ENCODE results near the gene AGPAT1.

DNA sequence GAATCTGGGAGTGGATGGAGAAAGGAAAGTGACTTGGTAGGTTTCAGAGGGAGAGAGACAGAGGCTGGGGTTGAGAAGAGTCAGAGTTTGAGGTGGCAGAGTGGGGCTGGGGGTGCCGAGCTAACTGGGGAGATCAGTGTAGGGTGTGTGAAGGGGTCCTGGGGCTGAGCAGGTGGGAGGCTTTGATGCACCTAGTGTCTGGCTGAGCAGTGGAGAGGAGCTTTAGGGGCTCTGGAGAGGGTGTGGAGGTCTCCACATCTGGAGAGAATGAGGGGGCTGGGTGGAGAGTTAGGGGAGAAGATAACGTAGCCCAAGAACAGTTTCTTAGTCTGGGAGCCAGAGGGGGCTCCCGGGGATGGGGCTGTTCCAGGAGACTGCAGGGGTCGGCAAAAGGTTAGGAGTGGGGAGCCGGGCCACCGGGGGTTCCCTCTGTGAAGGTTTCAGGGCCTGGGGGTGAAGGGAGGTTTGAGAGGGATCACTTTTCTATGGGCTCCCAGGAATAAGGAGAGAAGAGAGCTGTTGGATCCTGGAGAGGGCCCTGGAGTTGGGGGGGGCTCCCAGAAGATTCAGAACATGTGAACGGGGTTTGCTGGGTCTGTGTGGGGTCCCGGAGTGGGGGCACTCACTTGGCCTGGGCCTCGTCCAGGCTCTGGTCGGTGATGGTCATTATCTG, 13.3 kb upstream of the AGPAT1 start:
- TF ChIP-seq, protein P1, sequence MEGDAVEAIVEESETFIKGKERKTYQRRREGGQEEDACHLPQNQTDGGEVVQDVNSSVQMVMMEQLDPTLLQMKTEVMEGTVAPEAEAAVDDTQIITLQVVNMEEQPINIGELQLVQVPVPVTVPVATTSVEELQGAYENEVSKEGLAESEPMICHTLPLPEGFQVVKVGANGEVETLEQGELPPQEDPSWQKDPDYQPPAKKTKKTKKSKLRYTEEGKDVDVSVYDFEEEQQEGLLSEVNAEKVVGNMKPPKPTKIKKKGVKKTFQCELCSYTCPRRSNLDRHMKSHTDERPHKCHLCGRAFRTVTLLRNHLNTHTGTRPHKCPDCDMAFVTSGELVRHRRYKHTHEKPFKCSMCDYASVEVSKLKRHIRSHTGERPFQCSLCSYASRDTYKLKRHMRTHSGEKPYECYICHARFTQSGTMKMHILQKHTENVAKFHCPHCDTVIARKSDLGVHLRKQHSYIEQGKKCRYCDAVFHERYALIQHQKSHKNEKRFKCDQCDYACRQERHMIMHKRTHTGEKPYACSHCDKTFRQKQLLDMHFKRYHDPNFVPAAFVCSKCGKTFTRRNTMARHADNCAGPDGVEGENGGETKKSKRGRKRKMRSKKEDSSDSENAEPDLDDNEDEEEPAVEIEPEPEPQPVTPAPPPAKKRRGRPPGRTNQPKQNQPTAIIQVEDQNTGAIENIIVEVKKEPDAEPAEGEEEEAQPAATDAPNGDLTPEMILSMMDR (IDR thresholded peaks at IDR 0.05), result no peak
- no peak for TF ChIP-seq POLR2A (IDR thresholded peaks at IDR 0.05)

Data from esophagus squamous epithelium (tissue), 4 donors.